Measurements from ENCODE around the gene RTN4RL1. TPM values are rescaled to one million over a fixed set of nuclear protein-coding genes. Genes with fewer than 3 reads are reported as not detected.

RTN4RL1 gene
- total and polyA plus RNA-seq, 2 of the 4 experiments (the other 2 are of a cell fraction) = under 0.01 to 0.03 TPM

- H4K8ac ChIP-seq (ENCODE audit: low read depth in 2 of 2, low read length in 2 of 2) = no peak overlapping the region
- peaks cover 59% of the 10 kb centered on the region for H3K27me3 ChIP-seq (ENCODE audit: control insufficient read depth, insufficient read depth, low read length)
- H3K4me2 ChIP-seq (ENCODE audit: low read depth, low read length) = no peak overlapping the region
- no peak overlapping the region for H3K4ac ChIP-seq (ENCODE audit: low read depth, low read length)
- in situ Hi-C loops (cut with MboI; ENCODE audit: low sequenced_read_pairs) (loop anchor here (10.0 kb wide), 1 partner anchor 378 kb away; no protein-coding TSS in a partner anchor), dilution Hi-C loops (cut with HindIII; ENCODE audit: low sequenced_read_pairs, unreplicated experiment) (no loop called here), intact Hi-C loops (cut with micrococcal nuclease) (no loop called here)
- H4K5ac ChIP-seq (ENCODE audit: low read depth, low read length) = no peak overlapping the region
- H3K4me1 ChIP-seq (ENCODE audit: control insufficient read depth, insufficient read depth, low read length) = no peaks in the 10 kb centered on the region; the same call in 1 of the 2 replicates
- ATAC-seq (ENCODE audit: low read depth) (no peak), DNase-seq (no peak)
- BruUV-seq (replicated peaks) = no TSS peak
- no peak overlapping the region for H3K4me3 ChIP-seq (ENCODE audit: insufficient read depth, low read depth, low read length)
- H3K9me1 ChIP-seq (ENCODE audit: insufficient read depth, low read length) = no peaks in the 10 kb centered on the region
- no peak overlapping the region for H2BK20ac ChIP-seq (ENCODE audit: low read depth, low read length)
- no peaks in the 10 kb centered on the region for H3K79me1 ChIP-seq (ENCODE audit: low read depth in 1 of 2, low read length in 2 of 2)
- CTCF ChIA-PET = no interaction called here
- H2AFZ ChIP-seq (replicated peaks; ENCODE audit: low read length, poor library complexity) = no peak overlapping the region
- TF ChIP-seq MXI1 (IDR thresholded peaks at IDR 0.05; ENCODE audit: borderline replicate concordance, low read depth, low read length) = no peak
- TF ChIP-seq SMC3 (IDR thresholded peaks at IDR 0.05; ENCODE audit: low read depth, low read length) = no peak
- no peak overlapping the region for H3K14ac ChIP-seq (replicated peaks; ENCODE audit: low read depth, low read length)
- no peak overlapping the region for H2AK9ac ChIP-seq (replicated peaks; ENCODE audit: low read depth, low read length, poor library complexity)
- no peaks in the 10 kb centered on the region for H3K9me3 ChIP-seq (ENCODE audit: control insufficient read depth, insufficient read depth, low read length)
- no peak overlapping the region for H3K27ac ChIP-seq (ENCODE audit: insufficient read depth, low read length)
- no peak overlapping the region for H2AK5ac ChIP-seq (ENCODE audit: low read depth, low read length)
- POLR2A ChIA-PET (ENCODE audit: unreplicated experiment) = no interaction called here
- no peak overlapping the region for H3K9ac ChIP-seq (ENCODE audit: low read depth, low read length)
- no peak overlapping the region for H2BK120ac ChIP-seq (ENCODE audit: low read depth, low read length)
- no peaks in the 10 kb centered on the region for H3K36me3 ChIP-seq (ENCODE audit: control insufficient read depth, insufficient read depth, low read length)
- WGBS, 2 experiments (ENCODE audit: extremely low coverage in 2 of 2, insufficient read length in 1 of 2) = 83% methylated on average over 3 of the region's 17 CpGs; no CpG with 5 or more reads in 1 of the 2 experiments
- H3K23ac ChIP-seq (ENCODE audit: low read depth, low read length) = no peak overlapping the region
- no peak overlapping the region for H2BK5ac ChIP-seq (ENCODE audit: low read depth, low read length, poor library complexity, severe bottlenecking)
- H3K56ac ChIP-seq (ENCODE audit: extremely low read depth, insufficient read depth, low read length) = no peak overlapping the region
- H4K91ac ChIP-seq (ENCODE audit: insufficient read depth, low read depth, low read length) = no peak overlapping the region
- no peaks in the 10 kb centered on the region for H4K20me1 ChIP-seq (ENCODE audit: insufficient read depth, low read length)
- H3K18ac ChIP-seq (ENCODE audit: low read depth, low read length) = no peak overlapping the region
- no peak overlapping the region for H2BK15ac ChIP-seq (ENCODE audit: low read depth, low read length)
These were observed 117.9 kb downstream of the RTN4RL1 start for GRCh38 chr17:1907216-1907631.
